Cardiac muscle cell (in vitro differentiated cells and primary cell): Measurements from ENCODE around the gene HUWE1. TPM values are rescaled to one million over a fixed set of nuclear protein-coding genes. Genes with fewer than 3 reads are reported as not detected.

Source experiments
- DNase-seq, 2 donors: peaks; one replicate each; pipeline versions ENCODE4 v3.0.0 to v3.0.0-alpha.2; 2010 to 2017; ENCODE audit warnings: low read depth in 1 of 2, low spot score in 1 of 2
- H3K27ac ChIP-seq: fragments of 200-600 bp; sonication (generic); 2 replicates; pipeline ENCODE4 v1.5.1; 2016
- H3K27me3 ChIP-seq: fragments of 200-600 bp; sonication (generic); 2 replicates; pipeline ENCODE4 v1.6.0; 2016; ENCODE audit warnings: control low read depth
- H3K36me3 ChIP-seq: fragments of 200-600 bp; sonication (generic); 2 replicates; pipeline ENCODE4 v1.5.1; 2016; ENCODE audit warnings: control low read depth
- H3K4me1 ChIP-seq: fragments of 200-600 bp; sonication (generic); 2 replicates; pipeline ENCODE4 v1.8.1; 2017; ENCODE audit warnings: low read depth, mild to moderate bottlenecking, mixed run types
- H3K4me3 ChIP-seq: fragments of 200-600 bp; sonication (generic); 2 replicates; pipeline ENCODE4 v1.5.1; 2016; ENCODE audit warnings: mild to moderate bottlenecking
- H3K9me3 ChIP-seq: fragments of 200-600 bp; sonication (generic); 2 replicates; pipeline ENCODE4 v1.5.1; 2017; ENCODE audit warnings: low read depth, mild to moderate bottlenecking, control low read depth
- polyA plus RNA-seq: library from polyadenylated mRNA; unstranded; fragments of >200 nt; fragmentation: Nextera tagmentation; extraction: Ambion mirVana; gene quantifications from 2 replicates; pipeline ENCODE4 v1.2.1, GENCODE V29; 2016
- total RNA-seq: library from RNA; depleted of rRNA; stranded (reverse); fragments of >200 nt; gene quantifications from 2 replicates; pipeline ENCODE4 v1.2.3, GENCODE V29; 2016
- TF ChIP-seq, protein P1 (sequence below): IDR thresholded peaks from 2 replicates; pipeline ENCODE4 v1.5.1; 2012; ENCODE audit warnings: low read depth, mild to moderate bottlenecking, low read length

The HUWE1 gene
- total and polyA plus RNA-seq, 2 experiments from 2014 or later, result 56.0 to 163 TPM

DNA sequence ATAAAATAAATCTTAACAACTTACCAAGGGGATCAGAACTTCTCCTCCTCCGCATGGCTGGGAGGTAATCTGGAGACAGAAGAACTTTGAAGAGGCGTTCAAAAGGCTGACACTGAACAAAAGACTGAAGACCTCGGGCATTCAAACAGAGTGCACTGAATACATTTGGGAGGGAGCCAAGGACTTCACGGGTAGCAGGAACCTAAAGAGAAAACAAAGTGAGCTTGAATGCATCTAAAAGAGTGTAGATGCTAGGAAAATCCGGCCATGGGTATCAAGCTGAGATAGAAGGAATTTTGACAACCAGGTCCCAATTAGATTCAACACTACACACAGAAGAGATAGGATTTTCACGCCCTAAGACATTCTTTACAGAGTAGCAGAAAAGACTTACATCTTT is 69.6 kb downstream of the HUWE1 start:
- DNase-seq, result no peak
- TF ChIP-seq, protein P1, sequence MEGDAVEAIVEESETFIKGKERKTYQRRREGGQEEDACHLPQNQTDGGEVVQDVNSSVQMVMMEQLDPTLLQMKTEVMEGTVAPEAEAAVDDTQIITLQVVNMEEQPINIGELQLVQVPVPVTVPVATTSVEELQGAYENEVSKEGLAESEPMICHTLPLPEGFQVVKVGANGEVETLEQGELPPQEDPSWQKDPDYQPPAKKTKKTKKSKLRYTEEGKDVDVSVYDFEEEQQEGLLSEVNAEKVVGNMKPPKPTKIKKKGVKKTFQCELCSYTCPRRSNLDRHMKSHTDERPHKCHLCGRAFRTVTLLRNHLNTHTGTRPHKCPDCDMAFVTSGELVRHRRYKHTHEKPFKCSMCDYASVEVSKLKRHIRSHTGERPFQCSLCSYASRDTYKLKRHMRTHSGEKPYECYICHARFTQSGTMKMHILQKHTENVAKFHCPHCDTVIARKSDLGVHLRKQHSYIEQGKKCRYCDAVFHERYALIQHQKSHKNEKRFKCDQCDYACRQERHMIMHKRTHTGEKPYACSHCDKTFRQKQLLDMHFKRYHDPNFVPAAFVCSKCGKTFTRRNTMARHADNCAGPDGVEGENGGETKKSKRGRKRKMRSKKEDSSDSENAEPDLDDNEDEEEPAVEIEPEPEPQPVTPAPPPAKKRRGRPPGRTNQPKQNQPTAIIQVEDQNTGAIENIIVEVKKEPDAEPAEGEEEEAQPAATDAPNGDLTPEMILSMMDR, result no peak
- Histone ChIP-seq H3K4me1 (no peaks in the 10 kb centered on the region), H3K36me3 (peaks cover 18% of the 10 kb centered on the region), H3K27me3 (no peaks in the 10 kb centered on the region), H3K27ac (no peak overlapping the region), H3K4me3 (no peak overlapping the region), H3K9me3 (no peaks in the 10 kb centered on the region)

DNA sequence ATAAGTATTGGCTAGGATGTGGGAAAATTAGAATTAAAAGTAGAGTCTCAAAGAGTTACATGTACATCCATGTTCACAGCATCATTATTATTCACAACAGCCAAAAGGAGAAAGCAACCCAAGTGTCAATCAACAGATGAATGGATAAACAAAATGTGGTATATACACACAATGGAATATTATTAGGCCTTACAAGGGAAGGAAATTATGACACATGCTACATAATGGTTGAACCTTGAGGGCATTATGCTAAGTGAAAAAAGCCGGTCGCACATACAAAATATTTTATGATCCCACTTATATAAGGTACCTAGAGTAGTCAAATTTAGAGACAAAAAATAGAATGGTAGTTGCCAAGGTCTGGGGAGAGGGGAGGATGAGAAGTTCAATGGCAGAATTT is 80.1 kb downstream of the HUWE1 start:
- TF ChIP-seq, protein P1, result no peak
- no peak overlapping the region for H3K4me3 ChIP-seq
- no peaks in the 10 kb centered on the region for H3K9me3 ChIP-seq
- DNase-seq, result no peak
- no peak overlapping the region for H3K27ac ChIP-seq
- no peaks in the 10 kb centered on the region for H3K27me3 ChIP-seq
- H3K4me1 ChIP-seq, result no peaks in the 10 kb centered on the region
- peaks cover 59% of the 10 kb centered on the region for H3K36me3 ChIP-seq

DNA sequence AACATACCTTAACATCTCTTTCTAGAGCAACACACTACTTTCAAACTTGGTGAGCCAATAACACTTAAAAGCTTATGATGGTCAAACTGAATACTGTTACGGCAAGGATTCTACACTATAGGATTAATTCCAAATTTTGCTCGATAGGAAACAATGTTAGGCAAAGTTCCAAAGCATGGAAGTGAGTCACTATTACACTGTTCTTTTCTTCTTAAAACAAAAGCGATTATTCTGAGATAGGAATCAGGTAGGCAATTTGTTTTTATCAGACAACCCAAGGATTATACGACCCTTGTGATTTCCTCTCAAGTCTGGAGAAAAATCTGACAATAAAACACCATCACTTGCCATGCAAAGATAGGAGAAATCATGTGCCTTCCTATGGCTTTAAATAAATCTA is 81.5 kb downstream of the HUWE1 start:
- Histone ChIP-seq H3K4me3 (no peak overlapping the region), H3K9me3 (no peaks in the 10 kb centered on the region), H3K27me3 (no peaks in the 10 kb centered on the region), H3K36me3 (peaks cover 51% of the 10 kb centered on the region), H3K27ac (no peak overlapping the region), H3K4me1 (no peaks in the 10 kb centered on the region)
- TF ChIP-seq, protein P1, result no peak
- peak in 1 of 2 donors; percentile 18 for DNase-seq

DNA sequence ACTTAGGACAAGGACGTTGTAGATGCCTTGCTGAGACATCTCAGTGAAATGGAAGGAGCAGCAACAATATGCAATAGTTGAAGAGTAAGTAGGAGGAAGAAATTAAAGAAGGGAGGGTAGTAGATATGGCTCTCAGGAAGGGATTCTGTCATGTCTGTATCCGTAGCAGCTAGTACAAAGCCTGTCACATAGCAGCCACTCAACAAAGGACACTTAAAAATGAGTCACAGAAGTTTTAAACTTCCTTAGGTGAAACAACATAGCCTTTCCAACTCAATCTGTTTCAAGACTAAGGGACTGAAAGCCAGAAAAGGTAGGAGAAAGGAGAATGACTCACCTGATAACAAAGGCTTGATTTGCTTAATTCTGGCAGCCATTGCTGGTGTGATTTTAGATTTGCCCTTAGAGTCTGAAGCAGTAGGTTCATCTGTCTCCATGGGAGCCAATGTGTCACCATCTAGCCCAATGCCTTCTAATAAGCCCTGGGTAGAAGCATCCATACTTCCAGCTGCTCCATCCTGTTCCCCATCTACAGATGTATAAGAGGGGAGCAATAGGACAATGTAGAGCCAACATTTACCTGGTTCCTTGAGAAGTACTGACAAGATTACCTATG is 86.6 kb downstream of the HUWE1 start:
- H3K27ac ChIP-seq, result no peak overlapping the region
- H3K27me3 ChIP-seq, result no peaks in the 10 kb centered on the region
- H3K4me1 ChIP-seq, result no peaks in the 10 kb centered on the region
- TF ChIP-seq, protein P1, result no peak
- H3K4me3 ChIP-seq, result no peak overlapping the region
- no peak for DNase-seq
- peaks cover 44% of the 10 kb centered on the region for H3K36me3 ChIP-seq
- no peaks in the 10 kb centered on the region for H3K9me3 ChIP-seq

DNA sequence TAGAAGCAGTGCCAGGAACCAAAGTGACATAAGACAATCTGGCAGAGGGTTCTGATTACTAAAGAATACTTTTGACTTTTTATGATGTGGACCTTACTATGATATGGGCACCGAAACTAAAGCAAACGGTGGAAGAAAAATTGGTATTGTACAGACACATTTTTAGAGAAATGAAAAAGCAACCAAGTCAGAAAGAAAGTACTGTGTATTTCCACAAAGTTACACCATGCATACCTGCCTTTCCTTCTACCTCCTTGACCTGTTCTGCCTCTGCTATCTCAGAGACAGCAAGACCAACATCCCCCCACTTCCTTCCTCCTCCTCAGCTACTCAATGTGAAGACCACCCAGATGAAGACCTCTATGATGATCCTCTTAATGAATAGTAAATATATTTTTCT is 88.3 kb downstream of the HUWE1 start:
- no peaks in the 10 kb centered on the region for H3K27me3 ChIP-seq
- H3K9me3 ChIP-seq, result no peaks in the 10 kb centered on the region
- no peaks in the 10 kb centered on the region for H3K4me1 ChIP-seq
- DNase-seq, result no peak
- peaks cover 32% of the 10 kb centered on the region for H3K36me3 ChIP-seq
- TF ChIP-seq, protein P1, result no peak
- H3K4me3 ChIP-seq, result no peak overlapping the region
- H3K27ac ChIP-seq, result no peak overlapping the region
